NCI-H1436 (cell line): ENCODE results near the gene C16orf74.

Experiments
- DNase-seq: peaks from one replicate; lab custom pipeline; 2025; lab: John Stamatoyannopoulos, UW

The C16orf74 gene

GRCh38 chr16:85774811-85775210 is 23.9 kb upstream of the C16orf74 start:
- DNase-seq, result no peak

GRCh38 chr16:85774136-85774535 is 23.2 kb upstream of the C16orf74 start:
- no peak for DNase-seq

- no peak for DNase-seq
Observed at GRCh38 chr16:85773044-85773443, 22.1 kb upstream of the C16orf74 start.

- DNase-seq, result no peak
Observed at GRCh38 chr16:85770741-85771140, 19.8 kb upstream of the C16orf74 start.

GRCh38 chr16:85768199-85768598 is 17.3 kb upstream of the C16orf74 start:
- DNase-seq, result no peak

- no peak for DNase-seq
Observed at GRCh38 chr16:85767531-85767930, 16.6 kb upstream of the C16orf74 start.

GRCh38 chr16:85765767-85766166 is 14.9 kb upstream of the C16orf74 start:
- DNase-seq, result no peak

GRCh38 chr16:85765211-85765610 is 14.3 kb upstream of the C16orf74 start:
- no peak for DNase-seq

- no peak for DNase-seq
Observed at GRCh38 chr16:85763616-85764015, 12.7 kb upstream of the C16orf74 start.

- no peak for DNase-seq
Observed at GRCh38 chr16:85762970-85763369, 12.1 kb upstream of the C16orf74 start.

- no peak for DNase-seq
Observed at GRCh38 chr16:85761861-85762260, 11.0 kb upstream of the C16orf74 start.

- peak; percentile 34 for DNase-seq
Observed at GRCh38 chr16:85759631-85760419, 8.9 kb upstream of the C16orf74 start.

GRCh38 chr16:85759136-85759535 is 8.2 kb upstream of the C16orf74 start:
- no peak for DNase-seq

GRCh38 chr16:85757341-85757822 is 6.5 kb upstream of the C16orf74 start:
- no peak for DNase-seq

- DNase-seq, result no peak
Observed at GRCh38 chr16:85755929-85756768, 5.3 kb upstream of the C16orf74 start.

GRCh38 chr16:85754413-85754812 is 3.5 kb upstream of the C16orf74 start:
- peak; percentile 83 for DNase-seq

- DNase-seq, result no peak
Observed at GRCh38 chr16:85753976-85754375, 3.1 kb upstream of the C16orf74 start.

GRCh38 chr16:85753559-85753958 is 2.7 kb upstream of the C16orf74 start:
- DNase-seq, result no peak

GRCh38 chr16:85752511-85753420 is 1.9 kb upstream of the C16orf74 start:
- DNase-seq, result peak; percentile 70

GRCh38 chr16:85751698-85752501 is 1.0 kb upstream of the C16orf74 start:
- peak; percentile 35 for DNase-seq
